Stimulated activated CD4-positive, alpha-beta T cell treated with anti-CD3 and anti-CD28 coated beads, Interleukin-4, amount 100 ng/mL, for 1 hour (primary cell): Measurements from ENCODE around the gene C1R.

Experiments used
- DNase-seq: peaks from one replicate; pipeline ENCODE4 v3.0.0-alpha.2; 2020

Gene C1R

DNA sequence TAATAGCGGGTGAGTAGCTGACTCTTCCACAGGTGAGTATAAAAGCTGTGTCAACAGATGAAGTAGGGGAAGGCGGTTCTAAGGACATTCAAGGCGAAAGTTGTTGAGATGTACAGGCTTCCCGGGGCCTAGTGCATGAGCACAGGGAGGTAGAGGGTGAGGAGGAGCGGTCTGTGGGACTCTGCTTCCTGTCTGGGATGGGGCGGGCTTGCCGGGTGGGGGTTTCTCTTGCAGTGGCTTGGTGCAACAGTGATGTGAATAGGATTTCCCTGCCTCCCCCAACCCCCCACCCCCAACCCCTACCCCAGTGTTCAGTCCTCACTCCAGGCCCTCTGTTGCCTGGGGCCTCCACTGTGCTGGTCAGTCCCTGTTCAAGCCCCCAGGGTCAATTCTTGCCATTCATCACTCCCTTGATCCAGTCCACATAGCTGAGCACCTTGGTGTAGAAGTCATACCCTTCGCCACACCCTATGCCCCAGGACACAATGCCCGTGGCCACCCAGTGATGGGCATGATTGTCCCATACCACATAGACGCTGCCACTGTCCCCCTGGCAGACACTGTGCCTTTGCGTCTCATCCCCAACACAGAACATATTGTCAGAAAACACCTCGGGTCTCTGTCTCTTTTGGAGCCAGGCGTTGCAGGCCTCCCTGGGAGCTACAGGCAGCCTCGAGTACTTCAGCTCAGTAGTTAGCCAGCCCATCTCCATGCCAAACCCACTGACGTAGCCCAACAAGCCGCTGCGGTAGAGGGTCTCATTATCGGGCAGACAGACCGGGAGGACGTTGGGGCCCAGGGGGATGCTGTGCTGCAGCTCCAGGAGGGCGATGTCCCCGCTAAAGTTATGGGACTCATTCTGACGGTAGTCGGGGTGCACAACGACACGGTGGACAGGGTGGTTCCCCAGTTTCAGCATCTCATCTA is 4.0 kb upstream of the C1R start:
- DNase-seq, result no peak

DNA sequence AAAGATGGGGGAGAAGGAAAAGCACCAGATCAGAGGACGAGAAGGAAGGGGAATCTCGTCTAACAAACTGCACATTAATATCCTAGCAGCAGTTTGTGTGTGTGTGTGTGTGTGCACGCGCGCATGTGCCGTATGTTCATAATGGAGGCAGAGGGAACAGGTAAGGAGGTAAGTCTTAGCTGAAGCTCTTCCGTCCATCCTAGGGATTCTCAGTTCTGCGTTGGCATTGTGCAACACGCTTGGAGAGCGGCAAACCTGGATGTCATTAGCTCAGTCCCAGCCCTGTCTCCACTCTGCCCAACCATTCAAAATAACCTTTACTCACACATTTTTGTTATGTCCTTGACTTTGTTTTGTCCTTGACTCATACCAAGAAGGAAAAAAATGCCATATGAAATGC is 1.6 kb upstream of the C1R start:
- no peak for DNase-seq

DNA sequence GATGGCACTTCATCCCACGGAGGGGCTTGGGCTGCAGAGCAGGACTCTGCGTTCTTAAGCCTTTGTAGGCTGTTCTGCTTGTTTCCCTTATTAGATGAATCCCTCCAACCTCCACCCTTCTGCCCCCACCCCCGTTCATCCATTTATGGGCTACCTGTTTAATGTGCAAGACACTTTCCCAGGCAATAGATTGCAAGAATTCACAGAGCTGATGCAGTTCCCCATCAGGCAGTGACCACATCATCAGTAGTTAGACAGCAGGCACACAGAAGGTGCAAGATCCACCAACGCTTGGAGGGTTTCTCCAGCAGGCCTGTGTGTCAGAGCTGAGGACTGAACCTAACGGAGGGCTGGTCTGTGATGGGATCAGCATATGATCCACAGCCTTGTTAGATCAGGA is 1.2 kb upstream of the C1R start:
- DNase-seq, result no peak

DNA sequence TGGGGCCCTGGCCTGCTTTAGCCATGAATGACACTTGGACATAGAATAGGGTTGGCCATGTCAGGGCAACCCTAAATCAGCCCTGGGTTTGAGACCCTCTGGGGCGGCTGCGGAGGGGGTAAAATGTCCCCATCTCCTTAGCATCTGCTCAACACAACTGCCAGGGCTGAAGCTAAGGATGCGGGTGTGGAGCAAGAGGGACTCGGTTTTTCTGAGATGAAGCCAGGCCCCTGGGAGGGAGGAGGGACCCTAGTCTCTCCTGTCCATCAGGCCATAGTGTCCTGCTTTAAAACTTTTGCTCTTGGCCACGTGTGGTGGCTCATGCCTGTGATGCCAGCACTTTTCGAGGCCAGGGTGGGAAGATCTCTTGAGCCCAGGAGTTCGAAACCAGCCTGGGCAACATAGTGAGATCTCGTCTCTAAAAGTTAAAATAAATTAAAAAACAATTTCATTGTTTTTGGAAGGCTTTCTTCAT is 778 bp upstream of the C1R start:
- DNase-seq, result no peak

DNA sequence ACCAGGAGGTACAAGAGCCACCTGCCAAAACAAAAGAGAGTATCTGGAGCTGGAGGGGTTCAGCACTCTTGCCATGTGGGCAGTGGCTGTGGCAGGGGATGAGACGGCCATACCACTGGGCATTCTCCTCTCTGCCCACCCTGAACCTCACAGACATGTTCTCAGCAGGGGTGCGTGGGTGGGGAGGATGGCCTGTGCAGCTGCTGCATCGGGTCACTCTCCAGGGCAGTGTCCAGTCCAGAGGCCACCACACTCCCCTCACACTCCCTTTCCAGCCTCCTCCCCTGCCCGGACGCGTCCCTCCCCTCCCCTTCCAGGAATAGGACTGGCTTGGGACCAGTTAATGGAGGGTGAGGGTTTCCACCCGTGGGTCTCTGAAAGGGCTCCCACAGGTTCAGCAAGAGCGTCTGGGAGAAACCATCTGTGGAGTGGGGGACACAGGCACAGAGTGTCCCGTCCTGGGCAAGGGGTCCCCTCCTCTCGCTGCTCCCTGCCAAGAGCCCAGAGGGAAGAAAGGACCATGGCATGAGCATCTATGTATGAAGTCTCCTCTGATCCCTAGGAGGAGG is 501 bp downstream of the C1R start:
- DNase-seq, result no peak

DNA sequence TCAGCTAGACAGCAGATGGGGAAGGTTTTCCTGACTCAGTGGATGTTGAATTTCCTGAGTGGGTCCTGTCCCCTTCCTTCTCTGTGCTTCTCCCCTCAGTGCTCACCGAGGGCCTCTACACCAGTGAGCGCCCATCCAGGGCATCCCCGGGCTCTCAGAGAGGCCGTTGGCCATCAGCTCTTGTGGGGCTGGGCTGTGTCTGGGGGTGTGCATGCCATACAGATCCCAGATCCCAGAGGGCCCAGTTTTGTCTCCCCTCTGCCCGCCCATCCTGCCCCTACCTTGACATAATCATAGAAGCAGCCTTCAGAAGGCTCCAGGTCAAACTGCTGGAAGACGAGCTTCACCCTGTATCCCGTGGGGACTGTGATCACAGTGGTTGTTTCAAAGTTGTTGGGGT is 1.1 kb downstream of the C1R start:
- DNase-seq, result no peak

DNA sequence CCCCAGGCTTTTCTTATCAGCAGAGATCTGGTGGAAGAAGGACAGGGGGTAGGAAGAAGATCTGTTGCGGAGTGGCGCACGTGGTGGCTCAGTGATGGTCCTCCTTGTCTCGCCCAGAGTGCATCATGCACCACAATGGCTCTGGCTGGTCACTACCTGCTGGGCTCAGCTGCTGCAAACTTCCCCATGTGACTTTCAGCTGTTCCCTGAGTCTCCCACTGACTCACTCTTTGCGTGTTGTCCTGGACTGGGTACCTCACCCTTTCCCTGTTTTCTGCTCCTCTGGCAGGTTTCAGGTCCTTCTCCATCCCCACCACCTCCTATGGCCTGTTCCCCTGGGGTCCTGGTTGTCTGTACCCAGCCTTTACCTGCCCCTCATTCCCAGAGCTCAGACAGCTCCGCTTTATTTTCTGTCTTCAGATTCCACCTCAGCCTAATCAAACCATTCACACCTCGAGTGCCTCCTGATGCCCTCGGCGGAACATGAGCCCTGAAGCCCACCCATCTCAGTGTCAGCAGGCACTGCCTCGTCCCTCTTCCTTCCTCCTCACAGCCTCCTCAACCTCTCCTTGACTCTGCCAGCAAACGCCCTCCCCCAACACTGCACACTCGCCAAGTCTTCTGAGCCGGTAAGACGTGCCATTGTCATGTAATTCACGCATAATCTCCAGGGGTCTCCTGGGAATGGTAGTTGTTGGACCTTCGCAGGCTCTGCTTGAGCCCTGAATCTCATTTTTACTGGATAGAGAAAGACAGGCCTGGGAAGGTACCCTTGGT is 1.8 kb downstream of the C1R start:
- DNase-seq, result no peak

DNA sequence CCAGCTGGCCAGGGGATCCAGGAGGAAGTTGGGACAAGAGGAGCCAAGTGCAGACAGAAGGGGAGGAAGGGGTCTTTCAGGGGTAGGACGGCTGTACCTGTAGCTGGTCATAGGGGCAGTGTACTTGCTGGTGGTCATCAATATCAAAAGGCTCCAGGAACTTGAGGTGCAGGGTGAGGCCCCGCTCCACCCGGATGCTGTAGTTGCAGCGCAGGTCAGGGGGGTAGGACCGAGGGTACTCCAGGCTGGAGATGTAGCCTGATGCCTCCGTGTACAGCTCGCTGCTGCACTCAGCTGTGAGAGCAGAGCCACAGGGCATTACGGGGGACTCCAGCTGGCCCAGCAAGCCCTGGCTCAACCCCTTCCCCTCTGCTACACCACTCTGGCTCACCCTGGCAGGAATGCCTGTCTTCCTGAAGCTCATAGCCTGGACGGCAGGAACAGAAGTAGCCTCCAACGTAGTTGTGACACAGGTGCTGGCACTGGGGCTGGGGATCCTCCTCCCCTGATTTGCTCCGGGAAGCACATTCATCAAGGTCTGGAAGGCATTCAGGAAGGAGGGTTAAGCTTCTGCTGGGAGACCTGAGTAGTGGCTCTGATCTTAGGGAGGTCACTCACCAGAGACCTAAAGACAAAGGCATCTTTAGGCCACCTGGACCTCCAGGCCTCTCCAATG is 2.9 kb downstream of the C1R start:
- DNase-seq, result no peak

DNA sequence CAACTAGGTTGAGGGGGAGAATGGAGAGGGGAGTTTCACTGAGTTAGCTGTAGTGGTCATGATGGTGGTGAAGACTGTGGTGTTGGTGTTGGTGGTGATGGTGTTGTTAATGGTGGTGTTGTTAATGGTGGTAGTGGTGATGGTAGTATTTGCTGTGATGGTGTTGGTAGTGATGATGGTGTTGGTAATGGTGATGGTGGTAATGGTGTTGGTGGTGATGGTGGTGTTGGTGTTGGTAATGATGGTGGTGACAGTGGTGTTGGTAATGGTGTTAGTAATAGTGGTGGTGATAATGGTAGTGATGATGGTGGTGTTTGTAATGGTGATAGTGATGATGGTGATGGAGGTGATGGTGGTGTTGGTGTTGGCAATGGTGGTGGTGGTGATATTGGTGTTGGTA is 9.1 kb downstream of the C1R start:
- no peak for DNase-seq

DNA sequence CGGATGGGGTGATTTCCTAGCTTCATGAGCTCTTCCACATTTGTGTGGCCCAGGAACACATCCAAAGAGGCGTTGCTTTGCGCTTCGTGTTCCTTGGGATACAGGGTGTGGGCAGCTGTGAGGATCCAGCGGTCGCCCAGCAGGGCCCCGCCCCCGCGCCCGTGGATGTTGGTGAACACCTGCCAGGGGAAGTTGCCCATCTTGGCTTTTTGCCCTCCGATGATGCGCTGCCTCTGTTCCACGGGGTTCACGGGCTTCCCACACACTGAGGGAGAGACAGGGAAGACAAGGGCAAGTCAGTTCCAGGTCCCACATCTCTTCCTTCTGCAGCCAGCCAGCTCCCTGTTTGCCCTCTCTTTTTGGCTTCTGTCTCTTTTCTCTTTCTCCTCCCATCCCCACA is 11.2 kb downstream of the C1R start:
- DNase-seq, result no peak

DNA sequence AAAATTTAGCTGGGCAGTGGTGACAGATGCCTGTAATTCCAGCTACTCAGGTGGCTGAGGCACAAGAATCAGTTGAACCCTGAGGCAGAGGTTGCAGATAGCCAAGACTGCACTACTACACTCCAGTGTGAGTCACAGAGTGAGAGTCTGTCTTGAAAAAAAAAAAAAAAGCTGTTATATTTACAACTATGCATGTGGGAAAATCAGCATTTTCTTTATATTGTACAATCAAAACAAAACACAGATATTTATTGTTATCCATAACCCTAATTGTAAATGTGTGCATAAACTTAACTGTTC is 12.5 kb downstream of the C1R start:
- no peak for DNase-seq

DNA sequence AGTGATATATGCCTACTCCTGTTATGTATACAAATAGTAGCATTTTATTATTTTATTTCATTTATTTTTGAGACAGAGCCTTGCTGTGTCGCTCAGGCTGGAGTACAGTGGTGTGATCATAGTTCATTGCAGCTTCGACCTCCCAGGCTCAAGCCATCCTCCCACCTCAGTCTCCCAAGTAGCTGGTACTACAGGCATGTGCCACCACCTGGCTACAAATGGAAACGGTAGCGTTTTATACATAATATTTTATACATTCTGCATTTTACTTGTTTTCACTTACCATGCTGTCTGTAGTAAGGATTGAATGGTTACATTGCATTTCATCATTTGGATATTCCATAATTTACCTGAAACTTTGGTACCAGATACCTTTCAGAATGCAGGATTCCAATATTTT is 14.1 kb downstream of the C1R start:
- no peak for DNase-seq

DNA sequence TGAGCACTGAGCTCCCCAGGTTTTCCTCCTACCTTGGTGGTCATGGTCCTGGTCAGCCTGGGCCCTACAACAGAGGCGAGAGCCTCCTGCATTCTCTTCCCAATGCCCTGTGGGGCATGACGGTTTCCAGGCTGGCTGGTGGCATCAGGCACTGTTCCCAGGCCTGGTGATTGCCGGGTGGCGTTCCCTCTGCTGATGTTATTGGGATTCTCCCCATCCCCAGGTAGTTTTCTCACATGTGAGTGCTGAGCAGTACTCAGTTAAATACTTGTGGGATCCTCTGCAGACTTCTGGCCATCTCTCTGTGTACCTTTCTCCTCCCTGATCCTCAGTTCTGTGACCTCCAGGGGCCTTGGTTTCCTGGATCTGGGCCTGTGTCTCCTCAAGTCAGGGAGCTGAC is 15.8 kb downstream of the C1R start:
- no peak for DNase-seq

DNA sequence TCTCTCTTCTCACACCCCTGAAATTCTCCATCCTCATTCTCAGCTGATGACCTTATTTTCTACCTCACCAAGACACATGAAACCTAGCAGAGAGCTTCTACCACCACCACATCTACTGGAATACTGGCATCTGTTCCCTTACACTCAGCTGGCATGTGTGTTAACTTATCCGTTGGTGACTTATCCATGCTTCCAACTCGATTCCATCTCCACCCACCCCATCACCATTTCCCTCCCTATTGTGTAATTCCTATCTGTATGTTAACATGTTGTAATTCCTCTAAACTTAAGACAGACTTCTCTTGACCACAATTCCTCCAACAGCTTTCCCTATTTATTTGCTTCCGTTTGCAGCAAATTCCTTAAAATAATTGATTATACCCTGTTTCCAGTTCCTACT is 16.3 kb downstream of the C1R start:
- DNase-seq, result no peak

DNA sequence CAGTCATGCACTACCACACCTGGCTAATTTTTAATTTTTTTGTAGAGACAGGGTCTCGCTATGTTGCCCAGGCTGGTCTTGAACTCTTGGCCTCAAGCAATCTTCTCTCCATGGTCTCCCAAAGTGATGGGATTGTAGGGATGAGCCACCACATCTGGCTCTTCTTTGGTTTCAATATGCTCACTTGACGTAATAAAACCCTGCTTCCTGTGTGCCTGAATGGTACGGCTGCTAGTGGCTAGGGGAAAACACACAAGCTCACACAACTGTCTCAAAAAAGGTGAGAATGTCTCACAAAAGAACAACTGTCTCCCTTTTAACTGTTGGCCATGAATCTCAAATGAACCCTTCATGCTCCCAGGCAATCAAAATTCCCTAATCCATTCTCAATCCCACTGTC is 16.7 kb downstream of the C1R start:
- DNase-seq, result no peak

DNA sequence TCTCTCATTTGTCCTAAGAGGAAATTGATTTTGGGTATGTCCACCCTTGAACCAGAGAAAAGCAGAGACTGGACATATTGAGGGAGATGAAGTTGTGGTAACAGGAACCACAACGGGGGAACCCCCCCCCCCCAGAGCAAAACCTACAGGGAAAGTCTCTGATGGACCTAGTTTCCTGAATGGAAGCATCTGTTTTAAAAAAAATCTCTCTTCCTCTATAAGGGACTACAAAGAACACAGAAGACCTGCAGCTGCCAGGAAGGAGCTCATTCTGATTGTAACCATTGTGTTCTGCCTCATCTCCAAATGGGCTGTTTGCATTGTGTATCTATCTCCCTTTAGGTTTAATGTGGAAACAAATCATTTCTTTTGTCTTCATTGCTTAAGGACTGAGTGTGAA is 18.3 kb downstream of the C1R start:
- DNase-seq, result no peak

DNA sequence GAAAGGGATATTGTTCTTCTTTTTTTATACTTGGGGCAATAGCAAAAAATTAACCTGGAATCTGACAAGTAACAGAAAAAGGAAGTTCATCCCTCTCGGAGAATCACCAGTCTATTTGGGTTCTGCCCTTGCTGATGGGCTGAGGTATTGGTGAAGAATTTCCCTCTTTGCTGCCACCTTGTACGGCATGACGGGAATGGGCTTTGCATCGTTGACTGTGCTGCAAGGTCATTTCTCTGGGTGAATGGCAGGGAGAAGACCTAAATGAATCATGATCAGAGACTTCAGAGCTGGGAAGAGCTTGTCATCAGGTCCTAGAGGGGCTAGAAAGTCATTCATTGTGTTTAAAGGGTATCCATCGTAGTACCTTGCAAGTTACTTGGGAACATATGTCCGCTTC is 19.7 kb downstream of the C1R start:
- no peak for DNase-seq

DNA sequence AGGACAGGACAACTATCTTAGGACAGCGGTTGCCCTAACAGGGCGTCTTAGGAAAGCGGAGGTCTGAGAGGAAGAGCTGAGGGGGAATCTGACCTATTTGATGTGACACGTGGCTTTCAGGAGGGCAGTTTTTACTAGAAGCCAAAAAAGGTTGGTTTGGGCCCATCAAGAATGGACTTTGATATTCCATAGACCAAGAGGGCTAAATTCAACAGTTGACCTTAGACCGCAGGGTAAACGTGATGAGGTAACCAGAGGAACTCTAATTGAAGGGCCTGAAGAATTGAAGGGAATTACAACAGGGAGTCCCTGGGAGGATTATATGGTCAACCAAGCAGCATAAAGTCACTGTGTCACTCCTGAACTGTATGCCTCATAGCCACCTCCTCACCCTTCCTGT is 20.2 kb downstream of the C1R start:
- DNase-seq, result no peak

DNA sequence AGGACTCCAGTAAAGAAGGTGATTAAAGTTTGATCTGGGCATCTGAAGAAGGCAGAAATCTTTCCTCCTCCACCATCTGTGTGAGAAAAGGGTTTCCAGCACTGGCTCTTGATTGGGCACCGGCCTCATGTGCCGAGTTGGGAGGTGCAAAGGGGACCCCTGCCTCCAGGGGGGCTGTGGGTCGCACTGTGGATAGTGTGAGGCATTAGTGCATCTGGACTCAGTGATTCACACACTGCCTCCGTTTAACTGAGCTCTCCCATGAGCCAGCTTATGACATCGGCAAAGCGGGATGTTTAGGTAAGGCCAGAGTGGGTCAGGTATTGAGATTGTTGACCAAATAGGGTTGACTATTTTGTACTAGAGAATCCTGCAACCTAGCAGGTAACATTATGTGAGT is 22.9 kb downstream of the C1R start:
- no peak for DNase-seq

DNA sequence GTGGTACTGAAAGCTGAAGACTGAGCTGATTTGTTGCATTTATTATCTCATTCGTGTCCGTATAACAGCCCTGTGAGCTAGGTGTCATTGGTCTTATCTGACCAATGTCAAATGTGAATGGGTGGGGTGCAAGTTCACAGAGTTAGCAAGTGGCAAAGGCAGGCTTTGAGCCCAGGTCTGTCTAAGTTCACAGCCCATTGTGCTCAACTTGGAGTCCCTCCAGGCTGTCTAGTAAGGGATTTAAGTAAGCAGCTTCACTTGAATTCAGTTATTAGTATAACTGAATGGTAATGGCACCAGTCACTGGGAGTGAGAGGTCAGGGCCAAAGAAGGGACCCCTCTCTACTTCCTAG is 23.3 kb downstream of the C1R start:
- no peak for DNase-seq

DNA sequence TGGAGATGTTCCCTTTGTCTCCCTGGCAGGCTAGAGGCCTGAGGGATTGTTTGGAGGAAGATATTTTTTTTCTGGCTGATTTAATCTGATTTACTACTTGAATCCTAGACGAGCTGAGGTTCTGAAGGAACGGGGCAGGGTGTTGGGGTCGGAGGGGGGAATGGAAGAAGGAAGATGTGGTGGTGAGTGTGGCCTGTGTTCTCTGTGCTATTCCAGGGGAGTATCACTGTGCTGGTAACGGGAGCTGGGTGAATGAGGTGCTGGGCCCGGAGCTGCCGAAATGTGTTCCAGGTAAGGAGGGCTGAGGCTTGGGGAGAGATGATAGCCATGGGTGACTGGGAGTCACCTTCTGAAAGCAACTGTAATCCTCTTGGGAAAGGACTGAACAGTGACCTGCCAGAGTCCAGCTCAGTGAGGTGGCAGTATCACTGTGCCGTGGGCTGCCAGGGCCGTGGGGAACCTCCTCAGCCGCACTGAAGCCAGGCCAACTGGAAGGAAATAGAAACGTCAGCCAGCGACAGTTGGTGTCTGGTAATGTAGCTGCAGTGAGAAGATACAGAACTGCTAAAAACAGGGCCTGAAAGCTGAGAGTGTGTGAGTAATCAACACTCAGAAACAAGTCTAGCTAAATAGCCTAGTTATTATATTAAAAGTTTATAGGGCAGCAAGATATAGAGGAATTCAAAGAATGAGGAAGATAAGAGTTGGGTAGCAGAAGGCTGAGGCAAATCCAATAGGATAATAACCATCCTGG is 23.8 kb downstream of the C1R start:
- DNase-seq, result no peak

DNA sequence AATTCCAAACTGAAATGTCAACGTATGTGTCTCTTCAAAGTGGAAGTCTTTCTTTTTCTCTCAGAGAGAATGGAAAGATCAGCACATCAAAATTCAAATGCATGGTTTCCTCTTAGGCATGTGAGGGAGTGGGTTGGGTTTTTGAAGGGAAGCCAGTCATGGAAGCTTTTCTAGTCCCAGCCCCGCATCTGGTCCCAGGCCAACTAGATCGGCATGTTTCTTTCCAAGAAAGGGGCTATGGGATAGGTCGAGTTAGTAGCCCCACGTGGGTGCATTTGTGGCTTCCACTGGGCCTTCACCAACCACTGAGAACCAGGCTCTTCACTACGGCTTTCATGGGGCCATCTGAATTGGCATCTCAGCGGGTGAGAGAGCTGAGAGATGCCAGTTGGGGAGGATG is 25.1 kb downstream of the C1R start:
- DNase-seq, result no peak

DNA sequence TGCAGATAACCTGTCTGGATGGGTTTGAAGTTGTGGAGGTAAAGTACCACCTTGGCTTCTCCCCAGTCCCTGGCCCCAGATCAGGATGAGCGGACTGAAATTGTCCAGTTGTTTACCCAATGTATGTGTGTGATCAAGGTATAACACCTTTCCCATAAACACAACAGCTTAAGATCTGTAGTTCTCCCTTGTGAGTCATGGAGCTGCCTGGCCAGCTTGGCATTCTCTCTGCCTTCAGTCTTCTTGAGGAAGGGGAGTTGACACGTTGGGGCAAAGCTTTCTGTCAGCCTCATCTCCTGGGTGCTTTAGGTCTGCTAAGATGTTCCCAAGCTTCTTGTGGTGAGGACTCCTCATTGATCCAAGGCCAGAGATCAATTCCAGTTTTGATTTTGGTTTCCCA is 25.6 kb downstream of the C1R start:
- no peak for DNase-seq
